Measurements from ENCODE around the gene WASF3.

WASF3 gene

DNA sequence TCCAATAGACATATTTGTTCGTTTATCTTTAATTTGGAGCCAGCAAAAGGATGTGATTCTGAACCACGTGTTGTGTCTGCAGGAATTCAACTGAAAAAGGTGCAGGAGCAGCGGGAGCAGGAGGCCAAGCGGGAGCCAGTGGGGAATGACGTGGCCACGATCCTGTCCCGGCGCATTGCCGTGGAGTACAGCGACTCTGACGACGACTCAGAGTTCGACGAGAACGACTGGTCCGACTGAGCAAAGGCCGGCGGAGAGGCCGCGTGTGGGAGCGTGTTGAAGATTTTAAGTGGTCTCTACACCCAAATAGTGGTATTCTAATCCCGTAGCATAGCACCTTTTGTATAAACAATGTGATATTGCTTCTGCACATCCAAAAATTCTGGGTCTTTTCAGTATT lies 128.1 kb downstream of the WASF3 start:
- no peak for DNase-seq (ENCODE audit: low spot score)

DNA sequence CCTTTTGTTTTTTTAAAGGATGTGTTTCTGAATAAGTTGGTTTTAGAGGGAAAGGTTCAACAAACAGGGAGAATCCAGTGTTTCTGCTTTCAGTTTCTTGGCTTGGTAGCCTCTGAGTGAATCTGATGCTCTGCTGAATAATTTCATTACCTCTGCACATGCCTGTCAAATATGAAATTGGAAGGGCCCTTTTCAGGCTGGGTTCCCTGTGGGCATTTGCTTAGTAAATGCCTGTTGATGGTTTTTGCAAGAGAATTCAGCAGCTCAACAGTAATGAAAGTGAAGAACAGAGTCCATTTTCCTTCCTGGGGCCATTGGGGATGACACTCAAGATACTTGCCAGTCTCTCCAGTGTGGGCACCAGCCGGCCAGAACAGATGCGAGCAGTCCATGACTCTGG lies 128.8 kb downstream of the WASF3 start:
- DNase-seq (ENCODE audit: low spot score) = no peak

DNA sequence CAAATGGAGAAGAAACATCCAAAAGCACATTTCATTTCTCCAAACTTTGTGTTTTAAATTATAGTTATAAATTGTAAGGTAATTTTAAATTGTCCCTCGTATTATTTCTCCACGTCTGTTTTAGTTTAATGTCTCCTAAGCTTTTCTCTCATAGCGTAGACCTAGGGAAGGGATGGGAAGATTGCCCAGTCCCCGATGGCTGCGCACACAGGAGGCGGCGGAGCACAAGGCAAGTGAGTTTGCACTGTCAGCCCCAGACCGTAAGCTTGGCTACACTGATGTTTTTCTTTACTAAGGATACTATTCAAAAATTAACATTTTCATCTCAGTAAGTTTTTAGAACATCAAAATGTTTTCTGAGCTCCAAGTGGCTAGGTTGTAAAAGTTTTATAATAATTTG lies 130.8 kb downstream of the WASF3 start:
- DNase-seq (ENCODE audit: low spot score) = no peak

DNA sequence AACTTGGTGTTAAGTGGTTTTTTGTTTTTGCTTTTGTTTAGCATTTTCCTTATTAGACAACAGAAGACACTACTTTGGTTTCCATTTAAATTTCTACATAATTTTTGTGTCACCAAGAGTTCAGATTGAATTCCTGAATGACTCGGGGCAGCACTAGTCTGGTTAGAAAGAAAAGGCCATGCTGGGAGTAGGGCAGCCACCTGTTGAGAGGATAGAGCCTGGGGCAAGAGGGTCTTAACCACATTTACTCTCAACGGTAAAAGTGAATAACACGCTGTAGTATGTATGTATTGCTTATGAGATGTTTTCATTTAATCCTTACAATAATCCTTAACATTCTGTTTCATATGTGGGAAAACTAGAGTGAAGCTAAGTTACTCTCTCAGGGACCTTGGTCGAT lies 131.5 kb downstream of the WASF3 start:
- no peak for DNase-seq (ENCODE audit: low spot score)

DNA sequence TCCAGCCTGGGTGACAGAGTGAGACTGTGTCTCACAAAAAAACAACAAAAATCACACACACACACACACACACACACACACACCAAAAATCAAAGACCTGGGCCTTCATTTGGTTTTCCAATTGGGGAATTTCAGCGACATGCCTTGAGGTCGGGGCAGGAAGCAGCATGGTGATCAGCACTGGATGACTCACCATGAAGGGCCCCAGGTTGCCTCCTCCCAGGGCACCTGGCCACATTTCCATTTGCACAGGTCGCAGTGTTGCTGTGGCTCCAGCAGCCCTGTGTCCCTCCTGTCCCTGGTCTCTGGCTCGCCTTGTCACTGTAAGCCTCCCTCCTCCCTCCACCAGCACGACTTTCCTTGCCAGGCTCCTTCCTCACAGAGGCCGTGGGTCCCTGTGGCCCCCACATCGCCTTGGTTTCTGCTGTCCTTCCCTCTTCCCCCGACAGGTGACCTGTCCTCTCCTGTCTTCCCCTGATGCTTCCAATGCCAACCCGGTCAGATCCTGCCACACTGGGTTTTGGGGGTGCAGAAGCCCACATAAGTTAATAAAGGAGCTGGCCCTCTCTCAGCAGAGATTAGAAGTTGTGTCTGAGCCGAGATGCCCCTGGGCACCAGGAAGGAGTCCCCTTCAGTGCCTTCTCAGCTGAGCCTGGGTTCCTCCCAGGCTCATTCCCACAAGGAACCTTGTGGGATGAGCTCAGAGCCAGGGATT lies 136.4 kb downstream of the WASF3 start:
- DNase-seq (ENCODE audit: low spot score) = no peak

DNA sequence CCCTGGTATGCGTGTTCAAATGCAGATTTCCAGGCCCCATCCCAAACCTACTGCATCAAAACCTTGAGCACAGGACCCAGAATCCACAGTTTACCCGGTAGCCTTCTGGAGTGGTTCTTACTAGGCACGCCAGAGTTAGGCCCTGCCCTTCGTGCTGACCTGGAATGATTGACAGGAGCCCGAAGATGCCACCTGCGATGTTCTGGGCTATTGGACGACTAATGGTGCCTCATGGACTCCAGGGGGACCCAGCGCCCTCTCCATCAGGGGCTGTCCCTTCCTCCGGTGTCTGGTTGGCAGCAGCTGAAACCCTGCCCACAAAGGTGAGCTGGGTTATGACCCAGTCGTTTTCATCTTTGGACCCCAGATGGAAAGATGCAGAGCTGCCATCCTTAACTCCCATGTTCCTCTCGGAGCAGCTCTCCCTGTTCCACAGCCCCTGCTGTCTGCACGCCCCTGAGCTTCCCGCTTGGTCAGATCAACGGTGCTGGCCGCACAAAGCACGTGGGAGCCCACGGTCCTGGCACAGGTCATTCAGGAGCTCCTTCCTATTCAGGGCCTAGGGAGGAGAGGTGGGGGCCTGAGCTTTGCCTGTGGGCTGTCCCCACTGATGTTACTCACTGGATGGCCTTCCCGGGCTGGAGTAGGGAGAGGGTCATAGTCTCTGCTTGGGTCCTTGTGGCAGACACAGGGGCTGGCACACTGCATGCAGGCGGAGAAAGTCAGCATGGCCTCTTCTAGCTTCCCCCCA lies 137.3 kb downstream of the WASF3 start:
- DNase-seq (ENCODE audit: low spot score) = no peak

DNA sequence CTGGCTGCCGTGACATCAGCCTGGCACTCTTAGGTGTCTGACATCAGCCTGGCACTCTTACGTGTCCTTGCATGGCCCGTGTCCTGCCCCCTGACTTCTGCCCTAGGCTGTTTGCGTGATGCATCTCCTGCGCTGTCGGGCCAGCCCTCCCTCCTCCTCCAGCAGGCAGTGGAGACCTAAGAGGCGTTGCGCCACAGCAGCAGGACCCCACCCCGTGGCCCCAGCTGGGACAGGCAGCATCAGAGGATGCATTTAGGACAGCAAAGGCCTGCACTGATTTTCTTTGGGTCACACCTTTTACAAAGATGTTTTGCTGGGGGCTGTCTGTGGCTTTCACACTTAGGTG lies 137.8 kb downstream of the WASF3 start:
- DNase-seq (ENCODE audit: low spot score) = no peak

DNA sequence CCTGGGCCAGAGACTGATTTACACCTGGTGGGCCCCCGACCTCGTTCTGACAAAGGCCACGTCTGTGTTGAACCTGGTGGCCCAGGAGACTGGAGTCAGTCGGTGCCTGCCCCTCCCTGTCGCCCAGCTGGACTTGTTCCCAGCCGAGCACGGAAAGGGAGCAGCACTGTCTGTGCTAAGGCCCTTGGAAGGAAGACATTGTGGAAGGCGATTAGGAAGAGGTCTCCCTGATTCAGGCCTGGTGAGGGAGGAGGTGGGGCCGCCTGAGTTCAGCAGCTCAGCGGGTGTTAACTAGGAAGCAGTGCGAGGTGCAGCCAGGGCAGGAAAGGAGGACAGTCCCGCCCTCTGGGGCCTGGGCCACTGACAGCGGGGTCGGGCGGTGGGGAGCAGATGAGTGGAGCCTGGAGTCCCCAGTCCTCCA lies 138.4 kb downstream of the WASF3 start:
- DNase-seq (ENCODE audit: low spot score) = no peak

DNA sequence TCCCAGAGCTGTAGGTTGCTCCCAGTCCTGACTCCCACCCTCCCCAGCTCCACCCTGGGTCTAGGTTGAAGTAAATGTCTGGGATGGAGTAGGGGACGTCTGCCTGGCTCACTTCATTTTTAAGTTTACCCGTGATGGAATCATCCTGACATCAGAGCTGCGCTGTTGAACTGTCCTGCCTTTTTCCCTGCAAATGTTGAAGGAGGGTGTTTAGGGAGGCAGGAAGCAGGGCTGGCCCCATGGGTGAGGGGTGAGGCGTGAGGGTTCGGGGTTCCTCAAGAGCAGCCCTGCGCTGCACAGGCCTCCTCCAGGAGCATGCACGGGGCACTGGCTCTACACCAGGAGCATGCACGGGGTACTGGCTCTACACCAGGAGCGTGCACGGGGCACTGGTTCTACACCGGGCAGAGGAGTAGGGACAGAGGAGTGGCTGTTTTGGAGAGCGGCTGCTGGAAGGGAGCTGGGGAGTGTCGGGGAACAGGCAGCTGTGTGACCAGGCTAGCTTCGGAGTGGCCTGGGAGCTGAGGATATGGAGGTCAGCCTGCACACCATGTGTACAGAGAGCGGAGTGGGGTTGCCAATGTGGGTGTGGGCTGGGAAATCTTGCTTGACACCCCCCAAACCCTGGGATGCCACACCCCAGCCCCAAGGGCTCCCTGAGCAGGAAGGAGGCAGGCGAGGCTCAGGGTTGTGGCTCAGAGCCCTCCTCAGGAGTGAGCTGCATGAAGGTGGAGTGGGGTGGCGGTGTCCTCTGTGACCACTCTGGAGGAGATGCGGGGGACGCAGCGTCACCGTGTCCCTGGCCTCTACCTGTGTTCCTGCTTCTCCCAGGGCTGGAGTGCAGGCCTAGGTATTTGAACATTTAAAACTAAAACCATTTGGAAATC lies 139.8 kb downstream of the WASF3 start:
- DNase-seq (ENCODE audit: low spot score) = no peak

DNA sequence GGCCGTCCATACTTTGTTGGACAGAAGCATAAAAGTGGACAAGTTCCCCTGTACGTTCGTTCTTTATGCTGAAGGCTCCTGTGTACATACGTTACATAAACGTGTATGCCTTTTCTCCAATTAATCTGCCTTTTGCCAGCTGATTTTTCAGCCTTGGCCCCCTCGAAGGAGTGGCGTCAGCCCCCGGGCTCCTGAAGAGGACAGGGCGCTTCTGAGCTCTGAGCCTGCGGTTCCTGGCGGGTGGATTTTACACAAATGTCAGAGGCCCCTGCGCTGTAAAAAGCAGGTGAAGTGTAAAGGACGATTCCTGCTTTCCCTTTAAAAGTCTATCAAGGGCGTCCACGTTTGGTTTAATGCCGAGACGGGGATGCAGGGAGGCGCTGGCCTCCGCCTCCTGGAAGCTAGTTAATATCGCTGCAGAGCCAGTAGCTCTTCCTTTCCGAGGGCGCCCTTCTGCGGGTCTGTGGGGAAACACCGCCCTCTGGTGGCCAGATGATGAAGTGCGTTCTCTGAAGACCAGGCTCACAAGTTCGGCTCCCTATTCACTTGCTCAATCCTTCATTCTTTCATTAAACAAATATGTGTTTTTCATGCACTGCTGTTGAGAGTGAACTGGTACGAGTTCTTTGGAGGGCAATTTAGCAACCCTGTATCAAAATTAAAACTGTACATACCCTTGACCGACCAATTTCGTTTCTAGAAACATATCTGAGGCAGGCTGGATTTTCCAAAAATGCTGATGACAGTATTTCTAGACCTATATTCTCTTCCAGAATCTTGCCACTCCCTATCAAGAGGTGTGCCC lies 141.1 kb downstream of the WASF3 start:
- peak; percentile 74 for DNase-seq (ENCODE audit: low spot score)

DNA sequence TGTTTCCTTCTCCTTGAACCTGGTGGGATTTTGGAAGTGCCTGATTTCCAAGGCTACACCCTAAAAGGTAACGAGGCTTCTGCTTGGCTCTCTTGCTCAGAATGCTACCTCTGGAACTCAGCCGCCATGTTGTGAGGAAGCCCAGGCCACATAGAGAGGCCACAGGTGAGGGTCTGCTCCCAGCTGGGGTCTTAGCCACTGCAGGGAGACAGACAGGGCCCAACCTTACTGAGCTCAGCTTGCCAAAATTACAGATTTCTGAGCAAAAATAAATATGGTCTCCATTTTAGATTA lies 141.7 kb downstream of the WASF3 start:
- DNase-seq (ENCODE audit: low spot score) = no peak

DNA sequence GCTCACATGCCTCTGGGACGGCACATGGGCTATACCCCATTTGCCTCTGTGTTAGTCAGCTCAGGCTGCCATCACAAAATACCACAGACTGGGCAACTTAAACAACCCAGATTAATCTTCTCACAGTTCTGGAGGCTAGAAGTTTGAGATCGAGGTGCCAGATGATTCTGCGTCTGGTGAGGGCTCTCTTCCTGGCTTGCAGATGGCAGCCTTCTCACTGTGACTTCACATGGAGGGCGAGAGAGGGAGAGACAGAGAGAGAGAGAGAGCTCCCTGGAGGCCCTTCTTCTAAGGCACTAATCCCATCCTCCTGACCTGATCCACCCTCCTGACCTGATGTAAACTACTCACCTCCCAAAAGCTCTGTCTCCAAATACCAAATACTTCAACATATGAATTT lies 148.1 kb downstream of the WASF3 start:
- DNase-seq (ENCODE audit: low spot score) = no peak

DNA sequence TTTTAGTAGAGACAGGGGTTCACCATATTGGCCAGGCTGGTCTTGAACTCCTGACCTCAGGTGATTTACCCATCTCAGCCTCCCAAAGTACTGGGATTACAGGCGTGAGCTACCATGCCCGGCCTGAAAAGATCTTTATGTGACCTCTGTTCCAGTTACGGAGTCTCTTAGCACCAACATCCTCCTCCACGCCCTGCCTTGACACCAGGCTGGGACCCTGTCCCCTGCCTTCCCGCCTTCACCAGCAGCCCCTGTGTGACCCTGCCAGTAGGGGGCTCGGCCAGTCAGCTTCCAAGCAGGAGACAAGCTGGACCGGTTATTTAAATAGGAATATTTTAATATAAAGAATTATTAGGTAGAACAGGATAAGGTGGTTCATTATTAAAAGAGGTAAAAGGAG lies 148.9 kb downstream of the WASF3 start:
- DNase-seq (ENCODE audit: low spot score) = no peak

DNA sequence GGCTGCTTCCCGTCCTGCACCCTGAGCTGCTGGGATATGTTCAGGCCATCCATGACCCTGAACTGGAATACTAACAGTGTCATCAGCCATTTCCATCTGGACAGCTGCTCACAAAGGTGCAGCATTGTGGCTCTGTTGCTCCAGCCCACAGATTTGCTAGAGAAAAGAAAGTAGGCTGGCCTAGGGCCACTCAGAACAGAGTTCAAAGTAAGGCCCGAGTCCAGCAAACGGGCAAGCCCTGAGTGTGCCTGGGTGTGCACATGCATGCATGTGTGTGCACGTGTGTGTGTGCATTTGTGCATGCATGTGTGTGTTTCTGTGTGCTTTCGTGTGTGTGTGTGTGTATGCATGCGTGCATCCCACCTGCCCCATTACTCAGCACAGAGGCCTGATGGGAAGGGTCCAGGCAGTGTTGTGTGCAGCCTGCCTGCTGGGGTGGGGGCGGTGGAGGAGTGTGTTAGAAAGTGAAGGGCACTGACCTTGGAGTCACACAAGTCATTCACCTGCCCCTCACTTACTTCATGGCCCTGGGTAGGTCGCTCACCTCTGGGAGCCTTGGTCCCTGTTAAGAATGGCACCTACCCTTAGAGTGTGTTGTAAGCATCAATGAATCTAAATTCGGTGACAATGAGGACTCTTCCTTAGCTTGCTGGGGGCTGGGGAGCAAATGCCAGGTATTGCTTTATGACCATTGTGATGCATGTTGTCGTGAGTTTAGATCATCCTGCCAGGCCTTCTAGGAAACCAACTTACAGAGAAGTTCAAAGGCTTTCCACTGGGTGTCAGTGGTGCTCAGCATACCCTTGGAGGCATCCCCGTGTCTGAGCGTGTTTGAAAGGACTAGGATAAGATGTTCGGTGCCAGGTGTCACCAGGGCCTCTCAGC lies 149.9 kb downstream of the WASF3 start:
- DNase-seq (ENCODE audit: low spot score) = peak; percentile 24

DNA sequence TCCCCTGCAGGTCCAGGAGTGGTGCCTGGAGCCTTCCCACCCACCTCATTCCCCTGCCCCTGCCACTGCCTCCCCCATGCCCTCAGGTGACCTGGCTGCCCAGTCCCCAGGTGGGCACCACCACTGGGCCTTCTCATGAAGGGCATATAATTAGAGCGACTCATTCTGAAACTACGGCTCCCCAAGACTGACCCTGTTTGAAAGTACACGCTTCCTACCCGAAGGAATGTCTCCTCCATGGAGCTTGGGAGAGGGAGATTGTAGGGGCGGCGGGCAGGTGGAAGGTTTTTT lies 150.5 kb downstream of the WASF3 start:
- no peak for DNase-seq (ENCODE audit: low spot score)

DNA sequence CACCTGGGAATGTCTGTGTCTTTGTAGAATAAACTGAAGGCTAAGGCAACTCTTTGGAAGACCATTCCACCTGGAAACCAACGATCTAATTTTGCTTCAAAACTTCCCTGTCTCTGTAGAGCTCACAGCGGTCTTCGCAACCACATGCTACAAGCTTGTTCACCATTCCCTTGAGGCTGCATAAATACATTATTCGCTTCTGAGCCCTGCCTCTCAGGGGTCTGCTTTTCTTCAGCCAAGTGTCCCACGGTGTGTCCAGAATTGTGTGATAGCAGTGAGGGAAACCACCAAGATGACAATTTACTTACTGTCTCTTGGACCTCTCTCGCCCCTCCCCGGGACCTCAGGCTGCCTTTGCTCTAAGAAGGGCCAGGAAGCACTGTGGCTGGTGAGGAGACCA lies 152.0 kb downstream of the WASF3 start:
- DNase-seq (ENCODE audit: low spot score) = no peak

DNA sequence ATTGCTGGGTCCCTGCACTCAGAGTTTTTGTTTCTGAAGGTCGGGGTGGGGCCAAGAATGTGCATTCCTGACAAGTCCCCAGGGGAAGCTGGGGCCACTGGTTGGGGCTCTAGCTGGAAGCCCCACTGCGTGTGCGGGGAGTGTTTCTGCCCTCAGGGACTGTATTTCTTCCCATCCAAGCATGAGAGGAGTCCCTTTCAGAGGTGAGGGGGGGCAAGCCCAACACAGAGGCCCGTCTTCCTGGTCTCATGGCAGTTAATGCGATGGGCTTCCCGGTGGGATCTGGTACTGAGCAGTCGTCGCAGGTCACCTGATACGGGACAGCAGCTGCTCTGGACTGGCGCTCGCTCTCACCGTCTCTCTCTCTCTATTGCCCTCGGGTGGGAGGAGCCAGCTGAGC lies 152.7 kb downstream of the WASF3 start:
- DNase-seq (ENCODE audit: low spot score) = no peak

DNA sequence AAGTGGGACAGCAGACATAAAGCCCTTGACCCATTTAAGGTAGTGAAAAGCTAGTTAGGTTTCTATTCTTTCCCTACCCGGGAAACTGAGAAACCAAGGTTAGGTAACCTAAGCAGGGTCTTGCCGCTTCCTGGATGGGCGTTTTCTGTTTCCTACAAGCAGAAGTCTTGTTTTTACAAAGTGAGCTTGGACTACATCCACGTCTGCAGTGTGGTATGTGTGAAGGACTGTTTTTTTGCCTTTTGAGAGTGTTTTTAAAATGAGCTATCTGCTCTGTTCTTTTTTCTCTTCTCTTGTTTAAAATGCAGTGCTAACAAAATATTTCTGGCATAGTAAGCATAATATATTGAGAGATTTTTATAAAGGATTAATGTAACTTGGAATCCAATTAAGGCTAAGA lies 153.7 kb downstream of the WASF3 start:
- DNase-seq (ENCODE audit: low spot score) = no peak

DNA sequence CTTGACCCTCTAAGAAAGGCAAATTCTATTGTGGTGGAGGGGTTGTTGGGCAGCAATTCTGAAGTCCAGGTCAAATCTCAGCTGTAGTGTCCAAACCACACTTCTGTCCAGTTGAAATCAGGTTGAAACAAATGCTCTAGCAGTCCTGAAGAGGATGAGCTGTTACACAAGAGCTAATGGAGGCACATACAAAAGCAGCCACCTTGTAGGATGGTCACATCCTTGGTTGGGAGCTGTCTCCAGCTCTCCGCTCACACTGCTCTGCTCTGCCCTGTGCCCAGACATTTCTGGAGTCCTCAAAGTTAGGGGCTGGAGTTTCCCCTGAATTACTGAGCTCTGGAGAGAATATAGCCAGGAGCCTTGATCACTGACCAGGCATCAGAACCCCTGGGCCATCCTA lies 155.9 kb downstream of the WASF3 start:
- no peak for DNase-seq (ENCODE audit: low spot score)

DNA sequence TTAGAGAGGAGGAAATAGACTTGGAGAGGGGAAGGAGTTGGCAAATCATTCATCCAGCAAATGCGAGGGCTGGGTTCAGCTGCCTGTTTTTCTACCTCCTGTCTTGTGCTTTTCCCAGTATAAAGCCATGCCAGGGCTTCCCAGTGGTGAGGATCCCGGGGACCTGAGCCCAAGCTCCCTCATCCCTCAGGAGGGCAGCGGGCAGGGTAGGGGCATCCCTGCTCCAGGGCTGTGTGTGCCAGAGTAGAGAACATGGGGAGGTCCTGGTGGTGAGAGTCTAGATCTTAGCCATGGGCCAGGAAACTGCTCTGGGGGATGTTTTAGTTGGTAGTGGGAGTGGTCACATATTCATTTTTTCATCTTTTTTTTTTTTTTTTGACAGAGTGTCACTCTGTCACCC lies 159.5 kb downstream of the WASF3 start:
- no peak for DNase-seq (ENCODE audit: low spot score)

DNA sequence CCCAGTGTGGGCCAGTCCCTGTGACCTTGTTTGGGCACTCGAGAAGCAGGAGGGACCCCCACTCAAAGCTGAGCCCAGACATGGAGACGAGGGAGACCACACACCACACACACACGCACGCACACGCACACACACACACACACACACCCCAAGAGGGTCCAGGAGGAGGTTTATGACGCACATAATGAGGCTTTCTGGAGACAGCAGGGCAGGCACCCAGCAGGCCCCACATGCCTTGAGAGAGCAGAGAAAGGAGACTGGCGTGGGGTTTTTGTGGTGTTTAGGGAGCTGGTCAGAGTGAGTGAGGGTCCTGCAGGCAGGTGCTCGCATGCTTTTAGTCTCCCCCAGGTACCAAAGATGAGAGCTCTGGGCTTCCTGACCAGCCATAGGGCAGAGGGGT lies 160.7 kb downstream of the WASF3 start:
- no peak for DNase-seq (ENCODE audit: low spot score)

DNA sequence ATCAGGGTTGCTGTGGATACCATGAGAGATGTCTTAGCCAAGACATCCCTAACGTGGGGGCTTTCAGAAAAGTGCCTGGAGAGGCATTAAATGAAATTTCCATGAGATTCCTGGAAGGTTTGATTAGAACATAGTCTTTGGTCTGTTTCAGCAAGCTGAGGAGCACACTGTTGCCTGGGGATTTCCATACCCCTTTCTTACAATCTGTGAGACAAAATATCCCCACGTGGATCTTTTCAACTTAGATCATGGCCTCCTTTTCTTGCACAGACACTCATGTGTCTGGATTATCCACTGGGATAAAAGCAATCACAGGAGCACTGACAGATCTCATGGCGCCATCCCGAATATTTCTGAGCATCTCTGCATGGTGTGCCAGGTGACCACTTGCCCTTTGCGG lies 161.4 kb downstream of the WASF3 start:
- no peak for DNase-seq (ENCODE audit: low spot score)

All from hematopoietic multipotent progenitor cell treated with erythropoietin and hydrocortisone succinate and interleukin-3 and kit ligand, for 15 days (in vitro differentiated cells).